BLaER1 (cell line): ENCODE measurements around the gene FAM210A.

Experiments used
- H3K27ac ChIP-seq: shearing (Covaris generic); formaldehyde crosslinking; 2 replicates; pipeline ENCODE4 v1.8.1; 2022
- H3K27me3 ChIP-seq: shearing (Covaris generic); formaldehyde crosslinking; 2 replicates; pipeline ENCODE4 v1.8.1; 2022
- H3K36me3 ChIP-seq: shearing (Covaris generic); formaldehyde crosslinking; 2 replicates; pipeline ENCODE4 v1.8.1; 2022
- H3K4me1 ChIP-seq: shearing (Covaris generic); formaldehyde crosslinking; 2 replicates; pipeline ENCODE4 v1.8.1; 2022
- H3K4me2 ChIP-seq: shearing (Covaris generic); formaldehyde crosslinking; 2 replicates; pipeline ENCODE4 v1.8.1; 2022
- H3K4me3 ChIP-seq: shearing (Covaris generic); formaldehyde crosslinking; 2 replicates; pipeline ENCODE4 v1.8.1; 2022
- H3K9ac ChIP-seq: shearing (Covaris generic); formaldehyde crosslinking; 2 replicates; pipeline ENCODE4 v1.8.1; 2022
- H3K9me3 ChIP-seq: shearing (Covaris generic); formaldehyde crosslinking; 2 replicates; pipeline ENCODE4 v1.8.1; 2022
- H4K20me1 ChIP-seq: shearing (Covaris generic); formaldehyde crosslinking; 2 replicates; pipeline ENCODE4 v1.8.1; 2022
- Cebpa-rat ChIP-seq: shearing (Covaris generic); IDR thresholded peaks from 2 replicates; pipeline ENCODE4 v1.8.1; 2022

Gene FAM210A

GRCh38 chr18:13619505-13620205 is 106.7 kb downstream of the FAM210A start:
- Histone ChIP-seq H4K20me1 (peaks cover 97% of the 10 kb centered on the region), H3K9ac (peak overlapping the region; percentile 69), H3K27me3 (no peaks in the 10 kb centered on the region), H3K4me1 (peaks cover 100% of the 10 kb centered on the region), H3K9me3 (no peaks in the 10 kb centered on the region), H3K36me3 (peaks cover 51% of the 10 kb centered on the region), H3K4me2 (peak overlapping the region; percentile 97), H3K27ac (peak overlapping the region; percentile 85), H3K4me3 (peak overlapping the region; percentile 45)
- no peak for TF ChIP-seq Cebpa-rat

GRCh38 chr18:13618760-13619438 is 107.5 kb downstream of the FAM210A start:
- peak overlapping the region; percentile 38; the same call in 1 of the 2 replicates for H3K4me3 ChIP-seq
- TF ChIP-seq Cebpa-rat, result no peak
- H3K27me3 ChIP-seq, result no peaks in the 10 kb centered on the region
- peak overlapping the region; percentile 63 for H3K9ac ChIP-seq
- H3K4me1 ChIP-seq, result peaks cover 93% of the 10 kb centered on the region
- no peaks in the 10 kb centered on the region for H3K9me3 ChIP-seq
- peak overlapping the region; percentile 97 for H3K4me2 ChIP-seq
- H3K36me3 ChIP-seq, result peaks cover 44% of the 10 kb centered on the region
- peak overlapping the region; percentile 91 for H3K27ac ChIP-seq
- H4K20me1 ChIP-seq, result peaks cover 89% of the 10 kb centered on the region

GRCh38 chr18:13617826-13618515 is 108.4 kb downstream of the FAM210A start:
- H3K36me3 ChIP-seq, result peaks cover 35% of the 10 kb centered on the region
- H3K27me3 ChIP-seq, result no peaks in the 10 kb centered on the region
- H3K27ac ChIP-seq, result peak overlapping the region; percentile 91
- H3K4me2 ChIP-seq, result peak overlapping the region; percentile 97
- no peak for TF ChIP-seq Cebpa-rat
- H3K4me1 ChIP-seq, result peaks cover 84% of the 10 kb centered on the region
- H3K9ac ChIP-seq, result peak overlapping the region; percentile 63
- no peaks in the 10 kb centered on the region for H3K9me3 ChIP-seq
- peaks cover 80% of the 10 kb centered on the region for H4K20me1 ChIP-seq
- peak overlapping the region; percentile 84; the same call in 1 of the 2 replicates for H3K4me3 ChIP-seq

GRCh38 chr18:13616525-13617035 is 109.8 kb downstream of the FAM210A start:
- H3K4me2 ChIP-seq, result peak overlapping the region; percentile 97
- peak overlapping the region; percentile 91 for H3K27ac ChIP-seq
- H3K4me1 ChIP-seq, result peaks cover 74% of the 10 kb centered on the region
- peak overlapping the region; percentile 84 for H3K4me3 ChIP-seq
- no peak for TF ChIP-seq Cebpa-rat
- H3K9ac ChIP-seq, result peak overlapping the region; percentile 87
- H3K9me3 ChIP-seq, result no peaks in the 10 kb centered on the region
- peaks cover 66% of the 10 kb centered on the region for H4K20me1 ChIP-seq
- peaks cover 21% of the 10 kb centered on the region for H3K36me3 ChIP-seq
- no peaks in the 10 kb centered on the region for H3K27me3 ChIP-seq

GRCh38 chr18:13616041-13616440 is 110.3 kb downstream of the FAM210A start:
- H3K9ac ChIP-seq, result peak overlapping the region; percentile 87
- no peaks in the 10 kb centered on the region for H3K9me3 ChIP-seq
- H3K36me3 ChIP-seq, result peaks cover 15% of the 10 kb centered on the region
- H3K4me2 ChIP-seq, result peak overlapping the region; percentile 97
- no peaks in the 10 kb centered on the region for H3K27me3 ChIP-seq
- H3K4me3 ChIP-seq, result peak overlapping the region; percentile 84
- H4K20me1 ChIP-seq, result peaks cover 61% of the 10 kb centered on the region
- peak overlapping the region; percentile 91 for H3K27ac ChIP-seq
- peaks cover 74% of the 10 kb centered on the region for H3K4me1 ChIP-seq
- TF ChIP-seq Cebpa-rat, result no peak

GRCh38 chr18:13615432-13615861 is 110.9 kb downstream of the FAM210A start:
- H3K27me3 ChIP-seq, result no peaks in the 10 kb centered on the region
- peak overlapping the region; percentile 84 for H3K4me3 ChIP-seq
- H3K27ac ChIP-seq, result peak overlapping the region; percentile 91
- H4K20me1 ChIP-seq, result peaks cover 55% of the 10 kb centered on the region
- H3K9ac ChIP-seq, result peak overlapping the region; percentile 87
- TF ChIP-seq Cebpa-rat, result no peak
- peak overlapping the region; percentile 97 for H3K4me2 ChIP-seq
- H3K36me3 ChIP-seq, result peaks cover 12% of the 10 kb centered on the region
- H3K4me1 ChIP-seq, result peaks cover 74% of the 10 kb centered on the region
- no peaks in the 10 kb centered on the region for H3K9me3 ChIP-seq

GRCh38 chr18:13614641-13615288 is 111.6 kb downstream of the FAM210A start:
- H3K9ac ChIP-seq, result peak overlapping the region; percentile 87
- H3K36me3 ChIP-seq, result peaks cover 12% of the 10 kb centered on the region
- H3K4me1 ChIP-seq, result peaks cover 74% of the 10 kb centered on the region
- H3K27ac ChIP-seq, result peak overlapping the region; percentile 91
- H3K27me3 ChIP-seq, result no peaks in the 10 kb centered on the region
- H3K9me3 ChIP-seq, result no peaks in the 10 kb centered on the region
- H3K4me3 ChIP-seq, result peak overlapping the region; percentile 84
- H4K20me1 ChIP-seq, result peaks cover 48% of the 10 kb centered on the region
- peak overlapping the region; percentile 97 for H3K4me2 ChIP-seq
- no peak for TF ChIP-seq Cebpa-rat

GRCh38 chr18:13613591-13614501 is 112.5 kb downstream of the FAM210A start:
- H3K4me2 ChIP-seq, result peak overlapping the region; percentile 97
- H4K20me1 ChIP-seq, result peaks cover 40% of the 10 kb centered on the region
- H3K27me3 ChIP-seq, result no peaks in the 10 kb centered on the region
- peak overlapping the region; percentile 87 for H3K9ac ChIP-seq
- H3K4me3 ChIP-seq, result peak overlapping the region; percentile 84
- H3K36me3 ChIP-seq, result peaks cover 12% of the 10 kb centered on the region
- peak overlapping the region; percentile 91 for H3K27ac ChIP-seq
- no peaks in the 10 kb centered on the region for H3K9me3 ChIP-seq
- H3K4me1 ChIP-seq, result peaks cover 74% of the 10 kb centered on the region
- TF ChIP-seq Cebpa-rat, result no peak
